Stimulated activated CD4-positive, alpha-beta T cell treated with anti-CD3 and anti-CD28 coated beads, Interleukin-15, amount 100 ng/mL, for 48 hours (primary cell): ENCODE data around the gene C1QTNF7.

ENCODE experiments used
- DNase-seq, 2 donors: peaks; one replicate each; pipeline ENCODE4 v3.0.0-alpha.2; 2020; ENCODE audit warnings: low read depth in 2 of 2

Gene C1QTNF7

GRCh38 chr4:15413623-15414019 lies 14.2 kb upstream of the C1QTNF7 start:
- DNase-seq, result no peak

DNA sequence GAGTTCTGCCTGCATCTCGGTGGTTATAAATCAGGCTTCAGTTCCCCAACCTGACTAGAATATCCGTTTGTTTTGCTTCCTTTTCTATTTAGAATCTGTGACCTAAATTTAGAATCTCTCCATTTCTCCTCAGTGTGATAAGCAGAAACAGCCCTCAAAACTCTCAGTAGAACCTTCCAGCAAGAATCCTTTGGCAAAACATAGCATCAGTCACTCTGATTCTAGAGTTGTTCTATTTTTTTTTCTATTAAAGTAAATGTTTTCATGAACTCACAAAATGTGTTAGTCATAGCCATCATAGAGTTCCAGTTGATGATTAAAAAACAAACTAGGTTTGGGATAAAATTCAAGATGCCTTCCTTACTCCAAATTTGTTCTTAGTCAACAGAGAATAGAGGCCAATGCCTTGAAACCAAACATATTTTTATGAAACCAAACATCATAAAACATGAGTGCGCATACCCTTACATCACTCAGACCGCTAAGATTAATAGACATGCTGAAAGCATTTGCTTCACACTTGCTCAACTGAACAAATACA lies 13.2 kb upstream of the C1QTNF7 start:
- no peak for DNase-seq

DNA sequence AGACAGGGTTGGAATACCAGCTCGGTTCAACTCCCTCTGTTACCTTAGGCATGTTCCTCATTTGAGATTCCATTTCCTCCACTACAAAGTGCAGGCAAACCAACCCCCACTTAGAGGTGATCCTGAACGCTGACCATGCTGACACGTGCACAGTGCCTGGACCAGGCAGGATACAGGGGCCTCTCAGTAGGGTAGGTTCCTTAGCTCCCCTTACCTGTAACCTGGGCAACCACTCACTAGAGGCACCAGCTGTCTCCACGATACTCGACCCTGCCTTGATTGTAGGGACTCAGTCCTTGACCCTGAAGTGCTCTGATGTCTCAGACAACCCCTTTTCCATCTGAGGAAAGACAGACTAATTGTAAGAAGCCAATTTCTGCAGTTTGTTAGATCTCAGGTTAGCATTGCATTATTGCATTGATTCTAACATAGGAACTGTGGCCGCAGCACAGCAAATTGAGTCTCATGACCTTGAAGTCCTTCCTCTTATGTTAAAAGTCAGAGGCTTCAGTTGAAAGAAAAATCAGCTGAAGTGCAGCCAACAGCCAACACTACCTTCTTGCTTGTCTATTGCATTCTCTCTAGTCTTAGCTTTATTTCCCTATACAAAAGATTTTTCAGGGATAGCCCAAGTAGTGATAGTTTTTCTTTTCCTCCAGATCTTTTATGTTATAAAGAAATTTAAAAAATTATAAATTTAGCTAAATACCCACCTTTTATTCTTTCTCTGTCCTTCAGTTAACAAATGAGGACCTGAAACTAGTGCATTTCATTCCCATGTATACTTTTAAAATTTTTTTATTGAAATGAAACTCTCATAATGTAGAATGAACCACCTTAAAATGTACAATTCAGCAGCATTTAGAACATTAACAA lies 11.2 kb upstream of the C1QTNF7 start:
- DNase-seq, result no peak

GRCh38 chr4:15417233-15417660 lies 10.6 kb upstream of the C1QTNF7 start:
- DNase-seq, result no peak

GRCh38 chr4:15418956-15419355 lies 8.9 kb upstream of the C1QTNF7 start:
- DNase-seq, result no peak

GRCh38 chr4:15420642-15421041 lies 7.2 kb upstream of the C1QTNF7 start:
- DNase-seq, result no peak

- no peak for DNase-seq
Observed at GRCh38 chr4:15423285-15423711, 4.5 kb upstream of the C1QTNF7 start.

DNA sequence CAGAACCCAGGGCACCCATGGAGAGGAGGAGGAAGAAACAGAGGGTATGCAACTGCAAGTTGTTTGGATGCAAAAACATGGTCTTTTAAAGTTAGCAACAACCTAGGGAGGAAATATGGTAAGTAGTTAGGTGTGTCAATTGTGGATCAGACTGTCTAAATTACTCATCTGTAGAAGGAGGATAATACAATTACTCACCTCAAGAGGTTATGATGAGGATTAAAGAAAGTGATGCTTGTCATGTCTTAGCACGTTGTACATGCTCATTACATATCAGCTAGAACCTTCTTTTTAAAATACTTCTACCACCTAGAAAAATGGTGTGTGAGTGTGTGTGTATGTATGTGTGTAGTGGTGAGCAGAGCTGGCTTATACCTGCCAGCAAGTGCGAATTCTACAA lies 2.3 kb upstream of the C1QTNF7 start:
- no peak for DNase-seq

DNA sequence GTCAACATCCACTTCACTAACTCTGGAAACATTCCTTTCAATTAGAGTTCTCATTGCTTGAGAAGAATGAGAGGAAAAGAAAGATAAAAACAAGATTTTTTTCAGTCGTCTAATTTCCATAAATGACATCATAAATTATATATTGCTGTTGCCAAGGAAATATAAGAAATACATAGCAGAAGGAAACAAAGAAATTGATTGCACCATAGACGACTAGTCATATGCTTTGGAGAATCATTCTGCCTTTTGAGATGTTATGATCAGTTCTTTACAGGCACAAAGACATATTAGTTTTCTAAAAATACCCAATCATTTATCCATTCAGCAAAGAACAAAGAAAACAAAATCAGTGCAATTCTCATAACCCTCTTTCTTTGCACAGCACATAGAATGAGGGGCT lies 672 bp upstream of the C1QTNF7 start:
- no peak for DNase-seq

DNA sequence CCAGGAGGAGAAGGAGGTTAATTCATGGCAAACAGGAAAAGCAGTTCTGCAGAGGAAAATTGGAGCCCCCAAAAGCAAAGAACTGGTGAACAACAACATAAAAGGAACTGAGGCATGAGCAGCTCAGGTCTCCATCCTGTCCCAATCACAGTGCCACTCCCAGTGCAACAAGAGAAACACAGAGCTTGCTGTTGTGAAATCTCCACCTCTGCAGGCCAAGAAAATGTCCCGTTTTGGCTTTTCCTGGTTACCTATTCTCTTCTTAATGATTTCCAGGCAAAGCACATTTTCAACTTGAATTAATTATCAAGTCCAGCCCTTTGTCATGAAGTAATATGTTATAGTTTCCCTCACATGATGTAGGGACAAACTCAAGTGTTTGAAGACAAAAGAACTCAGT lies 778 bp downstream of the C1QTNF7 start:
- DNase-seq, result no peak

GRCh38 chr4:15434091-15434490 lies 6.3 kb downstream of the C1QTNF7 start:
- DNase-seq, result no peak

DNA sequence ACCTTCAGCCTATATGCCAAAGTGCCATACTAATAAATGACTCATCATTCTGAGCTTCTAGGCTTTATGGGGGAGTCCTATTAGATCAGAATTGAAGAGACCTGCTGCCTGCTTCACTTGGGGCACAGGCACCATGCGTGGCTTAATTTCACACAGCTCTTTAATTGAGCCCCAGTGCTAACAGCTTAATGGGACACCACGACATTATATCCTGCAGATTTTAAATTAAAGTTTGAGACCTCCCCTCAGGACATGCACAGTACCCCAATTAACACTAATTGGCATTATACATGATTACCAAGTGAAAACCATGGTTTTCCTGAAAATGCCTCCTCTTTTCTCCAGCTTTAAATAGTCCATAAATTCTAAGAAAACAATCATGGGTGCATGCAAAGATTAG lies 6.8 kb downstream of the C1QTNF7 start:
- no peak for DNase-seq

DNA sequence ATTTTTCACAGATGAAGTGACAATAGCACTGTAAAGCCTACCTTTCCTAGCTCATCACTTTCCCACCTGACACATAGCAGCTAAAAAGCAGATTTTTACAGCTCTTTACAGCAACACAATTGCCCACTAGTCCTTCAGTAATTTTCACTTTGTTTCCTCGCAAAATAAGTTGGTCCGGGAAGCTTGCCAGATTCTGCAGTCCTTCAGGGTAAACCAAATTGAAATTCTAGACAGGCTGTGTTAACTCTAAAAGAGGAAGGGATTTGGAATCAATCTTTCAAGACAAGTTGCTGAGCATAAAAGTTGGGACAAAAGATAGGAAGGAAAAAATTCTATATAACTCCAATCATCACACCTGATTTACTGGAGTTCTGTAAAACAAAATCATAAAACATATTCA lies 8.7 kb downstream of the C1QTNF7 start:
- no peak for DNase-seq

DNA sequence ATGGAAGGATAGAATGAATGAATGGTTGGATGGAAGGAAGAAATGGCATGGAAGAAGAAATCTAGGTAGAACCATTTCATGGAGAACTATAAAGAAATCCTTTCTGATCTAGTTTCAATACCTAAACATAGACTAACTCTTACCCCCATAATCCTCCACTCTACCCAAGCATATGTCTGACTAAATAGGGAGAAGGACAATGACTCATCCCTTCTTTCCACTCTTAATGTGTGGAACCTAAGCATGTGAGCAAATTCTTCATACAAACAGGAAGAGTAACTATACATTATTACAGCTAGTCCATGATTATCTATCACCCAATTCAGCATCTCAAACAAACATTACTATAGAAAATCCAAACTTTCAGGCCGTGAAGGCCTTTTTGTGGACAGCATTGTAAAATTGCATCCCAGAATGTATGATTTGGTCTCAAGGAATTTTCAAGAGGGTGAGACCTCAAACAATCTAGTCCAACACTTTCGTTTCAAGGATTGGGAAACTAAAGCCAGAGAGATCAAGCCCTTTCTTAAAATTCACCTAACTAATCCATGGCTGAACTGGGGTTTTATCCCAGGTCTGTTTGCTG lies 11.2 kb downstream of the C1QTNF7 start:
- no peak for DNase-seq

GRCh38 chr4:15443371-15444160 lies 15.7 kb downstream of the C1QTNF7 start:
- no peak for DNase-seq

DNA sequence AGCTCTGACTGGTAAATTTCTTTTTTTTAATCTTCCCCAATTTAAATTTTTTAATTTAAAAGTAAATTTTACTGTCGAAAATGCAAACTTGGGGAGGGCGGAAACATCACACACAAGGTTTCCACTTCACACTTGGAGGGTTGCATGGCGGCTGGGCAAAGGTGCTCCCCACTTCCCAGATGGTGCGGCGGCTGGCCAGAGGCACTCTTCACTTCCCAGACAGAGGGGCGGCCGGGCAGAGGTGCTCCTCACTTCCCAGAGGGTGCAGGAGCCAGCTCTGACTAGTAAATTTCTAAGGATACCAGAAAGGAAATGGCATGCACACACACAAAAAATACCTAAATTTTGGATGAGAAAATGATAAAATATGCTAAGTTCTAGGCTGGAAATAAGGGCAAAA lies 16.4 kb downstream of the C1QTNF7 start:
- no peak for DNase-seq

GRCh38 chr4:15444879-15445547 lies 17.2 kb downstream of the C1QTNF7 start:
- DNase-seq, result no peak

DNA sequence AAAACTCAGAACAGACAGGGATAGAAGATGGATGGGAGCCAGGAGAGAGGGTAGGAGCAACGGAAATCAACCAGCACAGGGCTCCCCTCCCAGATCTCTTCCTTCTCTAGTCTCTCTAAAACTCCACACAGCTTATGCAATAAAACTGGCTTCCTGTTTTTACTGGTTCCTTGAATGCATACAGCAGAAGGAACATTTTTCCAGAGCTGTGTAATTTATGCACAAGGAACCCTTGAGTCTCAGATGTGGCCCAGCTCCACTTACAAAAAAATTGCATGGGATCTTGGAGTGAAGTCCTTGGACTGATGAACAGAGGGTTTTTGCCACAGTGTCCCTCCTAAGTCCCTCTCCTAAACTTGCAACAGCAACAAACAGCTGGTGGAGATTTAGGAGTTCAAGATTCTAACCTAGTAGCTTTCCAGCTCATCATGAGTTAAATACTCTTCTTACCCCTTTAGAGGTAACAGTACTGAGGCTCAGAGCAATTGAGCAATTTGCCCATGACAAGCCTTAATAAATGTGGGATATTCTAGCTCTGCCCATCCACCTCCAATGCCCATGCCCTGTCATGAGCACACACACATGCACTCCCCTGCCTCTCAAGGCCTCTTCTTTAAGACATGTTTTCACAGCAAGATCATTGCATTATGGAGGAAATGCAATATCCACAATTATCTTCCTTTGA lies 23.5 kb downstream of the C1QTNF7 start:
- DNase-seq, result no peak

DNA sequence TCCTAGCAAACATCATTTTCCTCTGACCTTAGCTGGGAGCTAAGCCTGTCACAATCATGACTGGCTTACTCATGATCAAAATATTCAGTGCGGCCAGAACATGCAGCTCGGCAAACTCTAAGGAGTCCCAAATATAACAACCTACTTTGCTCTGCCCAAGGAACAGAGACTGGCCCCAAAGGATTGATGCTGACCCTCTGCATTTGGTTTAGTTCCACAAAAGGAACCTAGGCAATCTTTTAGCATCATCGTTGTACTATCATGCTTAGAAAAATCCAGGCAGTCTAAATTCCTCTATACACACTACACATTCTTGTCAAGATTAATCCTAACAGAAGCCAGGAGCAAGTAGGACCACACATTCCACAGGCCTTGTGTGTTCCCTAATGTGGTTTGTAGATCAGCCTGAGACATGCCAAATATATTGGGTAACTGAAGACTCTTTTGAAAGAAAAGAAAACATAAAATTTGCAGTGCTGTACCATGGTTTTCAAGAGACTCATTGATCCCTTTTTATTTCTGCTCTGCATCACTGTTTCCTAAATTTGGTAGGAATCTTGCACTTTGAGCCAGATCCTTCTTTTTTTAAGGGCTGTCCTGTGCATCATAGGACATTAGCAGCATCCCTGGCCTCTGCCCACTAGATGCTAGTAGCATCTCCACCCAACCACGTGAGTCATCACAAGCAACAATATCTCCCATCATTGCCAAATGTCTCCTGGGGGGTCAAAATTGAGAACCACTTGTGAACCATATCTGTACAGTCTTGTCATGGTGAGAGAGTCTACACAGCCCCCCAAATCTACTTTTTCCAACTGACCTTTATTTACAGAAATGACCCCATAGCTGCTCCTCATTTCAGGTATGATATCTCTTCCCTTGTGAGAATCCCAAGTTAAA lies 24.3 kb downstream of the C1QTNF7 start:
- DNase-seq, result no peak

- no peak for DNase-seq
Observed at GRCh38 chr4:15455290-15455689, 27.5 kb downstream of the C1QTNF7 start.
